ENCODE results near the gene EIF2S1.

DNA sequence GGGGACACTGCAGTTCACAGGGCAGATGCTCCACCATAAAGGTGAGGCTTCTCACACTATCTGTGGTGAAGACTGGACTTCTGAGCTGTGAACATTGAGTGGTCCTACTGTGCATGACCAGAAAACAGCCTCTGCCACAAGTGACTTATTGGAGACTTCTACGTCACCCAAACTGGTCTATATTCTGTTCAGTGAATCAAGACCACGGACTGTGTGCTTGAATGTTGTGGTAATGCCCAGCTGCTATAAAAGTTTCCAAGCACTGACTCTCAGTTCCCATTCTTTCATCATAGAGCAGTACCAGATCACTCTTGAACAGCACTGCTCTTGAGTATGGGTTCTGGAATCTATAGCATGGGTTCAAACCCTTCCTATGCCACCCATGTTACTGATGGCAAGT lies 56.7 kb downstream of the EIF2S1 start:
- TF ChIP-seq, protein P1, sequence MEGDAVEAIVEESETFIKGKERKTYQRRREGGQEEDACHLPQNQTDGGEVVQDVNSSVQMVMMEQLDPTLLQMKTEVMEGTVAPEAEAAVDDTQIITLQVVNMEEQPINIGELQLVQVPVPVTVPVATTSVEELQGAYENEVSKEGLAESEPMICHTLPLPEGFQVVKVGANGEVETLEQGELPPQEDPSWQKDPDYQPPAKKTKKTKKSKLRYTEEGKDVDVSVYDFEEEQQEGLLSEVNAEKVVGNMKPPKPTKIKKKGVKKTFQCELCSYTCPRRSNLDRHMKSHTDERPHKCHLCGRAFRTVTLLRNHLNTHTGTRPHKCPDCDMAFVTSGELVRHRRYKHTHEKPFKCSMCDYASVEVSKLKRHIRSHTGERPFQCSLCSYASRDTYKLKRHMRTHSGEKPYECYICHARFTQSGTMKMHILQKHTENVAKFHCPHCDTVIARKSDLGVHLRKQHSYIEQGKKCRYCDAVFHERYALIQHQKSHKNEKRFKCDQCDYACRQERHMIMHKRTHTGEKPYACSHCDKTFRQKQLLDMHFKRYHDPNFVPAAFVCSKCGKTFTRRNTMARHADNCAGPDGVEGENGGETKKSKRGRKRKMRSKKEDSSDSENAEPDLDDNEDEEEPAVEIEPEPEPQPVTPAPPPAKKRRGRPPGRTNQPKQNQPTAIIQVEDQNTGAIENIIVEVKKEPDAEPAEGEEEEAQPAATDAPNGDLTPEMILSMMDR (IDR thresholded peaks at IDR 0.05) = no peak
- TF ChIP-seq EZH2 (IDR thresholded peaks at IDR 0.05) = no peak
